ENCODE results near the gene ENPP6.

Gene ENPP6
- 0 to 0.09 reads per million in 2 experiments for total RNA-seq

- no peak for DNase-seq (ENCODE audit: low read depth)
Observed at GRCh38 chr4:184217634-184218033, at the start of gene ENPP6. Gene ENPP6 (minus strand): TSS chr4:184217873. CDS start chr4:184217819, 54 bp downstream.

- no peak for DNase-seq (ENCODE audit: low read depth)
Observed at GRCh38 chr4:184267206-184267608, 49.5 kb upstream of the ENPP6 start.

GRCh38 chr4:184265546-184266351, 48.1 kb upstream of the ENPP6 start:
- DNase-seq (ENCODE audit: low read depth) = no peak

- peak; percentile 86 for DNase-seq (ENCODE audit: low read depth)
Observed at GRCh38 chr4:184263910-184264732, 46.4 kb upstream of the ENPP6 start.

GRCh38 chr4:184263461-184263860, 45.8 kb upstream of the ENPP6 start:
- DNase-seq (ENCODE audit: low read depth) = no peak

GRCh38 chr4:184262901-184263300, 45.2 kb upstream of the ENPP6 start:
- DNase-seq (ENCODE audit: low read depth) = no peak

GRCh38 chr4:184261246-184261645, 43.6 kb upstream of the ENPP6 start:
- no peak for DNase-seq (ENCODE audit: low read depth)

- DNase-seq (ENCODE audit: low read depth) = no peak
Observed at GRCh38 chr4:184259866-184260265, 42.2 kb upstream of the ENPP6 start.

- no peak for DNase-seq (ENCODE audit: low read depth)
Observed at GRCh38 chr4:184259081-184259480, 41.4 kb upstream of the ENPP6 start.

GRCh38 chr4:184255871-184256642, 38.4 kb upstream of the ENPP6 start:
- DNase-seq (ENCODE audit: low read depth) = no peak

- DNase-seq (ENCODE audit: low read depth) = no peak
Observed at GRCh38 chr4:184255361-184255760, 37.7 kb upstream of the ENPP6 start.

- no peak for DNase-seq (ENCODE audit: low read depth)
Observed at GRCh38 chr4:184253072-184253420, 35.4 kb upstream of the ENPP6 start.

- no peak for DNase-seq (ENCODE audit: low read depth)
Observed at GRCh38 chr4:184252136-184253071, 34.7 kb upstream of the ENPP6 start.

GRCh38 chr4:184251670-184251980, 34.0 kb upstream of the ENPP6 start:
- DNase-seq (ENCODE audit: low read depth) = no peak

- no peak for DNase-seq (ENCODE audit: low read depth)
Observed at GRCh38 chr4:184250795-184251669, 33.4 kb upstream of the ENPP6 start.

GRCh38 chr4:184248216-184248615, 30.5 kb upstream of the ENPP6 start:
- no peak for DNase-seq (ENCODE audit: low read depth)

- no peak for DNase-seq (ENCODE audit: low read depth)
Observed at GRCh38 chr4:184247421-184247820, 29.7 kb upstream of the ENPP6 start.

GRCh38 chr4:184246426-184246825, 28.8 kb upstream of the ENPP6 start:
- no peak for DNase-seq (ENCODE audit: low read depth)

- DNase-seq (ENCODE audit: low read depth) = no peak
Observed at GRCh38 chr4:184238072-184238745, 20.5 kb upstream of the ENPP6 start.

- no peak for DNase-seq (ENCODE audit: low read depth)
Observed at GRCh38 chr4:184237612-184238011, 19.9 kb upstream of the ENPP6 start.
